Endothelial cell of umbilical vein (primary cell): ENCODE data around the gene SYNGR3. TPM values are rescaled to one million over a fixed set of nuclear protein-coding genes. Genes with fewer than 3 reads are reported as not detected.

Source experiments
- BruUV-seq: library from RNA; stranded (reverse); fragments of 400-500 nt; replicated peaks from 2 replicates; lab custom pipeline; 2021; lab: Mats Ljungman, UMichigan
- CTCF ChIA-PET: fragments of 300-600, 350-600 bp; sonication (Branson Sonifier 250); formaldehyde crosslinking; loops from one replicate; lab custom pipeline; 2021; ENCODE audit warnings: antibody characterized with exemption, inconsistent platforms; lab: Charles Lee
- POLR2A ChIA-PET: fragments of 300-600, 350-600 bp; sonication (Branson Sonifier 250); formaldehyde crosslinking; loops from one replicate; lab custom pipeline; 2021; ENCODE audit warnings: antibody characterized with exemption, inconsistent platforms; lab: Charles Lee
- DNase-seq: peaks from one replicate; pipeline ENCODE4 v3.0.0-alpha.2; 2011; ENCODE audit warnings: low read depth, low spot score
- FAIRE-seq: peaks from 2 replicates; lab custom pipeline; 2011; peaks lifted over from hg19 to GRCh38; lab: Jason Lieb, UNC
- H2AFZ ChIP-seq: 2 replicates; pipeline ENCODE4 v1.6.0; 2012; ENCODE audit warnings: low read depth, low read length, control low read depth, inconsistent platforms
- H3K27ac ChIP-seq: 2 replicates; pipeline ENCODE4 v1.5.1; 2011; ENCODE audit warnings: low read depth, mild to moderate bottlenecking, control low read depth, low read length, moderate library complexity; ENCODE audit not compliant: insufficient read depth
- H3K27me3 ChIP-seq, 2 experiments: 2 replicates each; pipeline versions ENCODE4 v1.6.0 to v1.6.1; 2011; ENCODE audit warnings: low read length in 2 of 2, mixed read lengths in 1 of 2; ENCODE audit not compliant: control insufficient read depth in 2 of 2, insufficient read depth in 2 of 2
- H3K36me3 ChIP-seq, 2 experiments: 2 replicates in 1 of 2; 3 replicates in 1 of 2; pipeline ENCODE4 v1.5.1; 2011; ENCODE audit warnings: low read length in 2 of 2, mild to moderate bottlenecking in 1 of 2, moderate library complexity in 1 of 2; ENCODE audit not compliant: control insufficient read depth in 2 of 2, insufficient read depth in 2 of 2; ENCODE audit errors: extremely low read depth in 1 of 2
- H3K4me1 ChIP-seq: 3 replicates; pipeline ENCODE4 v1.5.1; 2011; ENCODE audit warnings: mild to moderate bottlenecking, low read length; ENCODE audit not compliant: control insufficient read depth, insufficient read depth; ENCODE audit errors: extremely low read depth
- H3K4me2 ChIP-seq: 2 replicates; pipeline ENCODE4 v1.6.1; 2011; ENCODE audit warnings: low read length, control low read depth, mixed read lengths; ENCODE audit not compliant: insufficient read depth
- H3K4me3 ChIP-seq, 3 experiments: fragments of 200-600 bp in 1 of 3; sonication (generic), shearing (Covaris generic) in 1 of 3; replicated peaks in 1 of 3; 2 replicates each; pipeline ENCODE4 v1.5.1; 2011 to 2016; ENCODE audit warnings: control low read depth in 3 of 3, low read length in 3 of 3, mild to moderate bottlenecking in 2 of 3, inconsistent platforms in 1 of 3, low read depth in 1 of 3, moderate library complexity in 1 of 3; ENCODE audit not compliant: insufficient read depth in 1 of 3
- H3K79me2 ChIP-seq: 2 replicates; pipeline ENCODE4 v1.6.0; 2012; ENCODE audit warnings: low read length, inconsistent platforms; ENCODE audit not compliant: control insufficient read depth, insufficient read depth
- H3K9ac ChIP-seq: replicated peaks from 2 replicates; pipeline ENCODE3; 2011; ENCODE audit warnings: low read length, control low read depth; ENCODE audit not compliant: insufficient read depth; ENCODE audit errors: extremely low read depth
- H3K9me1 ChIP-seq: replicated peaks from 3 replicates; pipeline ENCODE4 v1.6.0; 2011; ENCODE audit warnings: mild to moderate bottlenecking, low read length; ENCODE audit not compliant: control insufficient read depth, insufficient read depth; ENCODE audit errors: extremely low read depth
- H3K9me3 ChIP-seq: replicated peaks from 2 replicates; pipeline ENCODE4 v1.5.1; 2012; ENCODE audit warnings: low read length, inconsistent platforms; ENCODE audit not compliant: control insufficient read depth, insufficient read depth
- H4K20me1 ChIP-seq: replicated peaks from 2 replicates; pipeline ENCODE3; 2011; ENCODE audit warnings: mild to moderate bottlenecking, low read length; ENCODE audit not compliant: control insufficient read depth, insufficient read depth; ENCODE audit errors: extremely low read depth
- EZH2 ChIP-seq: IDR thresholded peaks from 2 replicates; pipeline ENCODE4 v1.6.1; 2012; ENCODE audit warnings: borderline replicate concordance, low read depth, mild to moderate bottlenecking, moderate library complexity, low read length, inconsistent platforms; ENCODE audit not compliant: severe bottlenecking
- FOS ChIP-seq: IDR thresholded peaks from 2 replicates; pipeline ENCODE4 v1.6.1; 2011; ENCODE audit warnings: mild to moderate bottlenecking, low read length, moderate library complexity, borderline replicate concordance; ENCODE audit not compliant: insufficient read depth
- GATA2 ChIP-seq: IDR thresholded peaks from 2 replicates; pipeline ENCODE4 v1.7.0; 2011; ENCODE audit warnings: low read depth, mild to moderate bottlenecking, moderate library complexity, mixed read lengths, low read length; ENCODE audit not compliant: insufficient read length, insufficient read depth
- JUN ChIP-seq: IDR thresholded peaks from 2 replicates; pipeline ENCODE4 v1.6.1; 2011; ENCODE audit warnings: borderline replicate concordance, low read depth; ENCODE audit not compliant: insufficient read length, insufficient read depth
- MYC ChIP-seq: IDR thresholded peaks from one replicate; pipeline ENCODE4 v1.6.1; 2011; ENCODE audit warnings: mild to moderate bottlenecking, low read depth, low read length
- POLR2A ChIP-seq: IDR thresholded peaks from 2 replicates; pipeline ENCODE4 v1.6.1; 2012; ENCODE audit warnings: low read depth, mild to moderate bottlenecking, control low read depth, low read length
- POLR2AphosphoS5 ChIP-seq: IDR thresholded peaks from 2 replicates; pipeline ENCODE4 v1.6.1; 2012; ENCODE audit warnings: low read depth, mild to moderate bottlenecking, control low read depth, low read length, moderate library complexity; ENCODE audit not compliant: insufficient read depth
- dilution Hi-C: fragments of 300-500 bp; cut with MboI; formaldehyde crosslinking; loops from one replicate; pipeline ENCODE4 v1.15.0; 2019; ENCODE audit warnings: low sequenced_read_pairs; ENCODE audit not compliant: extremely low pct_ligation_motif_present
- intact Hi-C: fragments of 100-400 bp; cut with micrococcal nuclease; formaldehyde crosslinking; loops from one replicate; pipeline ENCODE4 v1.10.0; 2022
- polyA plus RNA-seq, 4 experiments: library from polyadenylated mRNA; depleted of rRNA in 3 of 4; stranded (reverse) in 3 of 4; unstranded in 1 of 4; fragments of >200 nt; gene quantifications; 2 replicates each; pipeline versions ENCODE4 v1.2.1 to v1.2.3, GENCODE V29; 2011 to 2012; ENCODE audit warnings: missing spikeins in 1 of 4
- total RNA-seq: library from RNA; stranded (reverse); gene quantifications from 2 replicates; pipeline ENCODE4 v1.2.3, GENCODE V29; 2021
- TF ChIP-seq, protein P1 (sequence below), 2 donors: IDR thresholded peaks; 1 replicate in 1 of 2; 2 replicates in 1 of 2; pipeline ENCODE4 v1.5.1; 2011; ENCODE audit warnings: low read length in 2 of 2, mild to moderate bottlenecking in 2 of 2, moderate library complexity in 2 of 2, control low read depth in 1 of 2, inconsistent platforms in 1 of 2, low read depth in 1 of 2; ENCODE audit not compliant: insufficient read depth in 1 of 2; ENCODE audit errors: extremely low read depth in 1 of 2
- TF ChIP-seq, protein P2 (sequence below): IDR thresholded peaks from 2 replicates; pipeline ENCODE4 v1.6.1; 2011; ENCODE audit not compliant: insufficient read depth, insufficient read length

SYNGR3 gene
- total and polyA plus RNA-seq, 2 donors (not counting 3 experiments of a cell fraction or from before 2014, with no cell fraction given): 0.95 to 1.4 TPM

DNA sequence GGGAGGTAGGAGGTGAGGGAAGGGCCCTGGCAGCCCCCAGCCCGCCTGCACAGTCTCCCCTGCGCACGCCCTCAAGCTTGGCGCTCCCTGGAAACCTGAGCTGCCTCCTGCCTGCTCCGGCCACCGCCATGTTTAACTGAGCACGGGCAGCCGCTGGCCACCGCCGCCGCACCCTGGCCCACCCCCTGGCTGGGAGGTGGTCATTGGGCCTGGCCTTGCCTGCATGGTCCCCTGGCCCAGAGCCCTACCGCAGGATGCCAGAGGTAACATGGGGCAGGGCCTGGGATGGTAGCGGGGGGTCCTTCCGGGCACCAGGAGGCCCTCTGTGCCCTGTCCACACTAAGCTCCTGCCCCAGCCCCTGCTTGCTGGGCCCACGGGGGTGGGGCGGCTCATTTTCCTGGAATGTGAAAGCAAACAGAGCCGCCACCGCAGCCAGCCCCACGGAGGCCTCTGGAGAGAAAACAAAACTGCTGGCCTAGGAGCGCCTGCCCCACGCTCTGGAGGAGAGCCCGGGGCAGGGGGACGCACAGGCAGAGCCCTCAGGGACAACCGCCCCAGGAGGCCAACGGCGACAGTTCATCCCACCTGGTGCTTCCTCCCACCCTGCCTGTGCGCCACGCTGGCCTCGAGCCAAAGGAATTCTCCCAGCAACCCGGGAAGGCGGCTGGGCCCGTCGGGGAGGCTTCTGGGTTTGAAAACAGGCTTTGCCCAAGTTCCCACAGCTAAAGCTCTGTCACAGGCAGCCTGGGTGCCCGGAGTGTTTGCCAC, 45.8 kb downstream of the SYNGR3 start:
- no peaks in the 10 kb centered on the region for H3K27me3 ChIP-seq
- H3K4me1 ChIP-seq: peaks cover 49% of the 10 kb centered on the region
- no peaks in the 10 kb centered on the region for H3K9me1 ChIP-seq
- ChIA-PET POLR2A (no interaction called here), CTCF (interaction anchor here (1.0 to 1.7 kb wide), 3 partner anchors 12 to 105 kb away, joined by 3 to 6 read pairs (median 3); partner anchors contain the start of genes NTHL1 and TSC2)
- H3K4me2 ChIP-seq: peak overlapping the region; percentile 27
- peak overlapping the region; percentile 62 for H3K27ac ChIP-seq
- dilution Hi-C loops: loop anchor here (25.0 kb wide), 1 partner anchor 127 kb away; the partner anchor contains the start of gene TRAF7
- peaks cover 10% of the 10 kb centered on the region for H3K79me2 ChIP-seq
- BruUV-seq: no TSS peak
- H3K36me3 ChIP-seq: peaks cover 0 to 10% of the 10 kb centered on the region in 2 experiments
- no peaks in the 10 kb centered on the region for H4K20me1 ChIP-seq
- H3K9ac ChIP-seq: peak overlapping the region; percentile 37
- DNase-seq (peak; percentile 62), FAIRE-seq (no peak)
- H2AFZ ChIP-seq: peak overlapping the region; percentile 52
- intact Hi-C loops: no loop called here
- no peak for TF ChIP-seq GATA2
- peak; percentile 12 for TF ChIP-seq POLR2A
- TF ChIP-seq POLR2AphosphoS5: peak; percentile 32
- H3K4me3 ChIP-seq: no peak overlapping the region
- H3K9me3 ChIP-seq: no peaks in the 10 kb centered on the region

DNA sequence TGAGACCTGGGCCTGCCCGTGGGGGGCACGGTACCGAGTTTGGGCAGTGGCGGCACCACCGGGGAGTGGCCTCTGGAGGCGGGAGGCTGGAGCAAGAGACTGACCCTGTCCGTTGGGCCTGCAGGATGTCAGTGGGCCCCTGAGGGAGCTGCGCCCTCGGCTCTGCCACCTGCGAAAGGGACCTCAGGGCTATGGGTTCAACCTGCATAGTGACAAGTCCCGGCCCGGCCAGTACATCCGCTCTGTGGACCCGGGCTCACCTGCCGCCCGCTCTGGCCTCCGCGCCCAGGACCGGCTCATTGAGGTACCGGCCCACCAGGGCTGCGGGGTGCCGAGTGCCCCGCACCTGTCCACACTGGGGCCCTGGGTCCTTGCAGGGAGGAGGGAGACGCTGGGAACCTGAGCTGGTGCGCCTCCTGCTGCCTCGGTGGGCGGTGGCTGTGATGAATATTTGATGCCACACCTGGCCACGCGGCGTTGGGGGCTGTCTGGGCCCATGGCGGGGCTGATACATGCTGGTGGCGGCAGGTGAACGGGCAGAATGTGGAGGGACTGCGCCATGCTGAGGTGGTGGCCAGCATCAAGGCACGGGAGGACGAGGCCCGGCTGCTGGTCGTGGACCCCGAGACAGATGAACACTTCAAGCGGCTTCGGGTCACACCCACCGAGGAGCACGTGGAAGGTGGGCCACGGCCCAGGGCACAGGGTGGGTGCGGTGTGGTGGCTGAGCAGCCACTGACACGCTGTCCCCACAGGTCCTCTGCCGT, 46.6 kb downstream of the SYNGR3 start:
- DNase-seq (no peak), FAIRE-seq (no peak)
- no peaks in the 10 kb centered on the region for H3K27me3 ChIP-seq
- peak overlapping the region; percentile 62 for H3K27ac ChIP-seq
- no peaks in the 10 kb centered on the region for H3K9me1 ChIP-seq
- POLR2A ChIA-PET: no interaction called here
- H3K4me3 ChIP-seq: no peak overlapping the region
- no peak overlapping the region for H2AFZ ChIP-seq
- intact Hi-C loops: no loop called here
- dilution Hi-C loops: loop anchor here (25.0 kb wide), 1 partner anchor 126 kb away; the partner anchor contains the start of gene TRAF7
- CTCF ChIA-PET: interaction anchor here (1.0 to 1.7 kb wide), 3 partner anchors 11 to 104 kb away, joined by 3 to 6 read pairs (median 3); partner anchors contain the start of genes NTHL1 and TSC2
- H4K20me1 ChIP-seq: no peaks in the 10 kb centered on the region
- peaks cover 0 to 10% of the 10 kb centered on the region in 2 experiments for H3K36me3 ChIP-seq
- H3K79me2 ChIP-seq: peaks cover 10% of the 10 kb centered on the region
- TF ChIP-seq JUN: no peak
- TF ChIP-seq EZH2: no peak
- TF ChIP-seq POLR2A: no peak
- no peak for TF ChIP-seq FOS
- TF ChIP-seq MYC: no peak
- TF ChIP-seq GATA2: no peak
- TF ChIP-seq, protein P1, sequence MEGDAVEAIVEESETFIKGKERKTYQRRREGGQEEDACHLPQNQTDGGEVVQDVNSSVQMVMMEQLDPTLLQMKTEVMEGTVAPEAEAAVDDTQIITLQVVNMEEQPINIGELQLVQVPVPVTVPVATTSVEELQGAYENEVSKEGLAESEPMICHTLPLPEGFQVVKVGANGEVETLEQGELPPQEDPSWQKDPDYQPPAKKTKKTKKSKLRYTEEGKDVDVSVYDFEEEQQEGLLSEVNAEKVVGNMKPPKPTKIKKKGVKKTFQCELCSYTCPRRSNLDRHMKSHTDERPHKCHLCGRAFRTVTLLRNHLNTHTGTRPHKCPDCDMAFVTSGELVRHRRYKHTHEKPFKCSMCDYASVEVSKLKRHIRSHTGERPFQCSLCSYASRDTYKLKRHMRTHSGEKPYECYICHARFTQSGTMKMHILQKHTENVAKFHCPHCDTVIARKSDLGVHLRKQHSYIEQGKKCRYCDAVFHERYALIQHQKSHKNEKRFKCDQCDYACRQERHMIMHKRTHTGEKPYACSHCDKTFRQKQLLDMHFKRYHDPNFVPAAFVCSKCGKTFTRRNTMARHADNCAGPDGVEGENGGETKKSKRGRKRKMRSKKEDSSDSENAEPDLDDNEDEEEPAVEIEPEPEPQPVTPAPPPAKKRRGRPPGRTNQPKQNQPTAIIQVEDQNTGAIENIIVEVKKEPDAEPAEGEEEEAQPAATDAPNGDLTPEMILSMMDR (IDR thresholded peaks at IDR 0.05; ENCODE audit: extremely low read depth in 1 of 2, insufficient read depth in 1 of 2, low read depth in 1 of 2, low read length in 2 of 2): no peak
- no peak for TF ChIP-seq POLR2AphosphoS5
- TF ChIP-seq, protein P2, sequence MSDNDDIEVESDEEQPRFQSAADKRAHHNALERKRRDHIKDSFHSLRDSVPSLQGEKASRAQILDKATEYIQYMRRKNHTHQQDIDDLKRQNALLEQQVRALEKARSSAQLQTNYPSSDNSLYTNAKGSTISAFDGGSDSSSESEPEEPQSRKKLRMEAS: no peak
- no peaks in the 10 kb centered on the region for H3K9me3 ChIP-seq
- peak overlapping the region; percentile 37 for H3K9ac ChIP-seq
- BruUV-seq: no TSS peak
- H3K4me1 ChIP-seq: peaks cover 42% of the 10 kb centered on the region
- H3K4me2 ChIP-seq: peak overlapping the region; percentile 27
